ENCODE results near the gene DHRS11.

Gene DHRS11, protein sequence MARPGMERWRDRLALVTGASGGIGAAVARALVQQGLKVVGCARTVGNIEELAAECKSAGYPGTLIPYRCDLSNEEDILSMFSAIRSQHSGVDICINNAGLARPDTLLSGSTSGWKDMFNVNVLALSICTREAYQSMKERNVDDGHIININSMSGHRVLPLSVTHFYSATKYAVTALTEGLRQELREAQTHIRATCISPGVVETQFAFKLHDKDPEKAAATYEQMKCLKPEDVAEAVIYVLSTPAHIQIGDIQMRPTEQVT

DNA sequence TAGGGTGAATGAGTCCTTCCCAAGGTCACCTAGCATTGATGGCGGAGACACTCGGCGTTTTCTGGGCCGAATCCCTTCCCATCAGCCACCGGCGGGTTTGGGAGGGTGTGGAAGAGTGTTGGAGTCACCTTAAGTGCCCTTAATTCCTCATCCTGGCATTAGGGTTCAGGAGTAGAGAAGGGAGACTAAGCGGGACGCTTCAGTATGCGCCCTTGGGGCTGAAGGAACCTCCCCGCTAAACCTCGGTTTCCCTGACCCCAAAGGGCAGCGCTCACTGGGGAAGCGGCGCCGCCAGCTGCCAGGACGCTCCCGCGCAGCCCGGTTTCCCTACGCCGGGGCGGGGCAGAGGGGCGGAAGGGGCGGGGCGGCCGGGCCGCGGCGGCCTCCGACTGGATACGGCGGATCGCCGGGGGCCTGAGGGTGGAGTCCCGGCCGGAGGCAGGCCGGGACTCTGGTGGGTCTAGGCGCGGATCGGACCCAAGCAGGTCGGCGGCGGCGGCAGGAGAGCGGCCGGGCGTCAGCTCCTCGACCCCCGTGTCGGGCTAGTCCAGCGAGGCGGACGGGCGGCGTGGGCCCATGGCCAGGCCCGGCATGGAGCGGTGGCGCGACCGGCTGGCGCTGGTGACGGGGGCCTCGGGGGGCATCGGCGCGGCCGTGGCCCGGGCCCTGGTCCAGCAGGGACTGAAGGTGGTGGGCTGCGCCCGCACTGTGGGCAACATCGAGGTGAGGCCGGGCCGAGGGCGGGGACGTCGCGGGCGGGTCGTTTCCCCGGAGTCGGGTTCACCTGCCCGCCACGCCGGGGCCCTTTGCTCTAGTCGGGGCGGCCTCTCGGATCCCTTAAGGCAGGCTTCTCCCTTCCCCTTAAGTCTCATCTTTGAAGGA is at the start of gene DHRS11:
DHRS11 (plus strand) TSS at position 446 of the 882 bp plus-strand sequence; CDS start at position 577, 131 bp downstream.
- in situ Hi-C loops (cut with MboI; ENCODE audit: low pct_unique_long_range_greater_than_20kb, low sequenced_read_pairs, unreplicated experiment) = no loop called here
- TF ChIP-seq, protein P1, sequence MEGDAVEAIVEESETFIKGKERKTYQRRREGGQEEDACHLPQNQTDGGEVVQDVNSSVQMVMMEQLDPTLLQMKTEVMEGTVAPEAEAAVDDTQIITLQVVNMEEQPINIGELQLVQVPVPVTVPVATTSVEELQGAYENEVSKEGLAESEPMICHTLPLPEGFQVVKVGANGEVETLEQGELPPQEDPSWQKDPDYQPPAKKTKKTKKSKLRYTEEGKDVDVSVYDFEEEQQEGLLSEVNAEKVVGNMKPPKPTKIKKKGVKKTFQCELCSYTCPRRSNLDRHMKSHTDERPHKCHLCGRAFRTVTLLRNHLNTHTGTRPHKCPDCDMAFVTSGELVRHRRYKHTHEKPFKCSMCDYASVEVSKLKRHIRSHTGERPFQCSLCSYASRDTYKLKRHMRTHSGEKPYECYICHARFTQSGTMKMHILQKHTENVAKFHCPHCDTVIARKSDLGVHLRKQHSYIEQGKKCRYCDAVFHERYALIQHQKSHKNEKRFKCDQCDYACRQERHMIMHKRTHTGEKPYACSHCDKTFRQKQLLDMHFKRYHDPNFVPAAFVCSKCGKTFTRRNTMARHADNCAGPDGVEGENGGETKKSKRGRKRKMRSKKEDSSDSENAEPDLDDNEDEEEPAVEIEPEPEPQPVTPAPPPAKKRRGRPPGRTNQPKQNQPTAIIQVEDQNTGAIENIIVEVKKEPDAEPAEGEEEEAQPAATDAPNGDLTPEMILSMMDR (IDR thresholded peaks at IDR 0.05; ENCODE audit: extremely low read depth, insufficient read depth, missing control alignments) = peak; percentile 28
- DNase-seq (ENCODE audit: low spot score) = peak; percentile 97

DNA sequence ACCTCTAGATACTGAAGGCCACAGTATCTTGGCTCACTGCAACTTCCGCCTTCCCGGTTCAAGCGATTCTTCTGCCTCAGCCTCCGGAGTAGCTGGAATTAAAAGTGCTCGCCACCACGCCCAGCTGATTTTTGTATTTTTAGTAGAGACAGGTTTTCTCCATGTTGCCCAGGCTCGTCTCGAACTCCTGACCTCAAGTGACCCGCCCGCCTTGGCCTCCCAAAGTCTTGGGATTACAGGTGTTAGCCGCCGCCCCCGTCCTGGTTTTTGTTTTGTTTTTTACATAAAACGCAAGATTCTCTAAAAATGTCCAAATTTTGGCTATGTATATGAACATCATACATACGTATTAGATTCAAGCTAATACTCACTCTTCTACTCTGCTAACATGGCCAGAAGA is 48.9 kb upstream of the DHRS11 start:
- no peak for DNase-seq (ENCODE audit: low spot score)
- in situ Hi-C loops (cut with MboI; ENCODE audit: low pct_unique_long_range_greater_than_20kb, low sequenced_read_pairs, unreplicated experiment) = no loop called here

DNA sequence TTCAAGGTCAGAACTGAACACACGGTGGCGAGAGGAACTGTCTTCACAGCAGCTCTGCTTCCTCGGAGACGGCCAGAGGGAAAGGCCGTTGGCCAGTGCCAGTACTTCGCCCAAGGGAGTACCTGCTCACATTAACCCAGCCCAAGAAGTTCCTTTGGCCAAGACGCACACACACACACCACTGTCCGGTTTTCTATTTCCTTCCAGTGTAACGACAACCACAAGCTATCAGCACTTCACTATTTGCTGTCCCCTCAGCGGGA is 47.7 kb upstream of the DHRS11 start:
- in situ Hi-C loops (cut with MboI; ENCODE audit: low pct_unique_long_range_greater_than_20kb, low sequenced_read_pairs, unreplicated experiment) = no loop called here
- peak; percentile 40 for DNase-seq (ENCODE audit: low spot score)
- TF ChIP-seq, protein P1 (IDR thresholded peaks at IDR 0.05; ENCODE audit: extremely low read depth, insufficient read depth, missing control alignments) = peak; percentile 34

More for the DNA sequence above, 48.9 kb upstream of the DHRS11 start:
- TF ChIP-seq, protein P1 (IDR thresholded peaks at IDR 0.05; ENCODE audit: extremely low read depth, insufficient read depth, missing control alignments) = no peak

DNA sequence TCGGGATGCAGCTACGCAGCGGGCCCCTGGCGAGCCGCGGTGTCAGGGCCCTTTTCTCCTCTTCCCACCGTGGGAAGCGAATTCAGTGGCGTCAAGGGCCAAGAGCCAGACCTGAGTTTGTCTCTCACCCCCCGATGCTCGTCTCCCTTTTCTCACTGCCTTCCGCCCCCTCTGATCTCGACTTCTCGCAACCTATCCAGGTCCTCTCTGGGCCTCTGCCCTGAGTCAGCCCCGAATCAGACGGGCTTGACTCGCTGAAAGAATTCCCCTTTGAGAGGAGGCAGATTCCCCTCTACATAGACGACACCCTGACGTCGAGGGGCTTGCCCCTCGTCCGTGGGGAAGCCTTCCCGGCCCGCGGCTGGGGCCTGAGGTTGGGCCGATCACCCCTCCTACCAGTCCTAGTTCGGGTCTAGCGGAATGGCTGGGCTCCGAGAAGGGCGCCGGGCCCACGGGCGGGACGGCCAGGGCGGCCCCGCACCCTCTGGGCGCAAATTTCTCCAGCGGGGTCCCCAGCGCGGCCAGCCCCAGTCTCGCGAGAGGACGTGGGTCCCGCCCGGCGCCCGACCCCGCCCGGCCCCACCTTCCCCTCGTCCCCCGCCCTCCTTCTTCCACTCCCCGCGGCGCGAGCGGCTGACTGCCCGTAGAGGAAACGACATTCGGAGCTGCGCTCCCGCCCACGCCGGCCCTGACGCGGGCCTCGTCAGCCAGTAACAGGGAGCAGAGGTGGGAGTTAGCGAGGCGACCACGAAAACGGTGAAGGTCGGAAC is 47.2 kb upstream of the DHRS11 start, which contains the start of gene GGNBP2:
GGNBP2 (plus strand) TSS at position 613 of the 770 bp plus-strand sequence. CDS start 806 bp downstream, outside the sequence.
- in situ Hi-C loops (cut with MboI; ENCODE audit: low pct_unique_long_range_greater_than_20kb, low sequenced_read_pairs, unreplicated experiment) = no loop called here
- TF ChIP-seq, protein P1 (IDR thresholded peaks at IDR 0.05; ENCODE audit: extremely low read depth, insufficient read depth, missing control alignments) = no peak
- peak; percentile 95 for DNase-seq (ENCODE audit: low spot score)

DNA sequence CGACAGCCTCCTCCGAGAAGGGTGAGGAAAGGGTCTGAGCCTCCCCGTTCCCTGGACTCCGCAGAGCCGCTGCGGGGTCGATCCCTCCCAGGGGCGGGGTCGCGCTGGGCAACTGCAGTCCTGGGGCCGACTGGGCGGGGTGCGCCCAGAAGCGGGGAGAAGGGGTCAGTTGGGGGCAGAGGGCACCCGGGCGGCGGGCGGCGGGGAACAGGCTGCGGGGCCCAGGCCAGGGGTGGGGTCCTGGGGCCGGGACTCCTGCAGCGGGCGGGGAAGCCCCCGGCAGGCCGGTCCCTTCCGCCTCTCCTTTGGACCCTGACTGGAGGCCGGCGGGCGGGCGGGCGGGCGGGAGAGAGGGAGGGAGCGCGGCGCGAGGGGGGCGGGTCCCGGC is 46.6 kb upstream of the DHRS11 start:
- DNase-seq (ENCODE audit: low spot score) = no peak

More for the DNA sequence above, 46.6 kb upstream of the DHRS11 start:
- in situ Hi-C loops (cut with MboI; ENCODE audit: low pct_unique_long_range_greater_than_20kb, low sequenced_read_pairs, unreplicated experiment) = no loop called here
- TF ChIP-seq, protein P1 (IDR thresholded peaks at IDR 0.05; ENCODE audit: extremely low read depth, insufficient read depth, missing control alignments) = no peak

Data from GM13977 (cell line).